Stomach (tissue), 4 donors: ENCODE data around the gene SPATA20.

Experiments used
- CTCF ChIP-seq, 7 experiments: fragments of 450-650 bp in 4 of 7; fragments of 200-600 bp in 3 of 7; sonication (generic) in 3 of 7; IDR thresholded peaks; one replicate each; pipeline ENCODE4 v1.5.1; 2016 to 2019; ENCODE audit warnings: antibody characterized with exemption in 7 of 7, control low read depth in 2 of 7, mild to moderate bottlenecking in 1 of 7
- POLR2A ChIP-seq, 4 donors: fragments of 450-650 bp; IDR thresholded peaks; one replicate each; pipeline ENCODE4 v1.6.1; 2016; ENCODE audit warnings: antibody characterized with exemption in 4 of 4, control low read depth in 2 of 4, mild to moderate bottlenecking in 1 of 4, moderate library complexity in 1 of 4

DNA sequence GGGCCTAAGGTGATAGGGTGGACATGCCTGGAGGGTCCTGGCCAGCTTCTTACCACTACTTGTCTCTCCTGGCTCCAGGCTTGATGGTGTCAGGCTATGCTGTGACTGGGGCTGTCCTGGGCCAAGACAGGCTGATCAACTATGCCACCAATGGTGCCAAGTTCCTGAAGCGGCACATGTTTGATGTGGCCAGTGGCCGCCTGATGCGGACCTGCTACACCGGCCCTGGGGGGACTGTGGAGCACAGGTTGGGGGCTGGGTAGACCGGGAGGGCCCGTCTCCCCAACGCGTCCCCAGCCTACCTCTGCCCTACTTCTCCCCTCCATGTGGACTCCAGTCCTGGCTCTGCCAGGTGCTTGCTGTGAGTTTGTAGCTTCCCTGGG is 4.5 kb downstream of the SPATA20 start:
- TF ChIP-seq CTCF (IDR thresholded peaks at IDR 0.05) (no peak), POLR2A (IDR thresholded peaks at IDR 0.05) (no peak)
